Hippocampal formation (tissue), 2 donors: ENCODE measurements around the gene PRSS22.

Source experiments
- DNase-seq, 2 donors: peaks; one replicate each; lab custom pipeline; 2025; lab: John Stamatoyannopoulos, UW

PRSS22 gene

GRCh38 chr16:2881783-2882649 lies 24.0 kb upstream of the PRSS22 start:
- DNase-seq: peak in 1 of 2 donors; percentile 13

- no peak for DNase-seq
Observed at GRCh38 chr16:2879854-2880508, 22.0 kb upstream of the PRSS22 start.

GRCh38 chr16:2874912-2875362 lies 17.0 kb upstream of the PRSS22 start:
- DNase-seq: peak; percentile 56 to 62

GRCh38 chr16:2874032-2874911 lies 16.3 kb upstream of the PRSS22 start:
- DNase-seq: no peak

GRCh38 chr16:2871926-2872325 lies 14.0 kb upstream of the PRSS22 start:
- no peak for DNase-seq

GRCh38 chr16:2867987-2868789 lies 10.2 kb upstream of the PRSS22 start:
- peak; percentile 82 to 92 for DNase-seq

GRCh38 chr16:2867661-2867986 lies 9.7 kb upstream of the PRSS22 start:
- no peak for DNase-seq

- no peak for DNase-seq
Observed at GRCh38 chr16:2866431-2866830, 8.5 kb upstream of the PRSS22 start.

GRCh38 chr16:2865651-2866050 lies 7.7 kb upstream of the PRSS22 start:
- DNase-seq: no peak

GRCh38 chr16:2860826-2861567 lies 3.0 kb upstream of the PRSS22 start:
- no peak for DNase-seq

GRCh38 chr16:2859686-2860265 lies 1.8 kb upstream of the PRSS22 start:
- DNase-seq: no peak

GRCh38 chr16:2858245-2859025 lies 465 bp upstream of the PRSS22 start:
- no peak for DNase-seq

- DNase-seq: no peak
Observed at GRCh38 chr16:2856686-2857450, 1.1 kb downstream of the PRSS22 start.

- no peak for DNase-seq
Observed at GRCh38 chr16:2856061-2856670, 1.8 kb downstream of the PRSS22 start.

- DNase-seq: no peak
Observed at GRCh38 chr16:2855536-2855935, 2.4 kb downstream of the PRSS22 start.

GRCh38 chr16:2854700-2855309 lies 3.2 kb downstream of the PRSS22 start:
- DNase-seq: no peak

GRCh38 chr16:2853531-2854073 lies 4.4 kb downstream of the PRSS22 start:
- DNase-seq: no peak
